Cardiac muscle cell (in vitro differentiated cells and primary cell): ENCODE results near the gene MT1E. TPM values are rescaled to one million over a fixed set of nuclear protein-coding genes. Genes with fewer than 3 reads are reported as not detected.

Experiments used
- DNase-seq, 2 donors: peaks; one replicate each; pipeline versions ENCODE4 v3.0.0 to v3.0.0-alpha.2; 2010 to 2017; ENCODE audit warnings: low read depth in 1 of 2, low spot score in 1 of 2
- H3K27ac ChIP-seq: fragments of 200-600 bp; sonication (generic); 2 replicates; pipeline ENCODE4 v1.5.1; 2016
- H3K27me3 ChIP-seq: fragments of 200-600 bp; sonication (generic); 2 replicates; pipeline ENCODE4 v1.6.0; 2016; ENCODE audit warnings: control low read depth
- H3K36me3 ChIP-seq: fragments of 200-600 bp; sonication (generic); 2 replicates; pipeline ENCODE4 v1.5.1; 2016; ENCODE audit warnings: control low read depth
- H3K4me1 ChIP-seq: fragments of 200-600 bp; sonication (generic); 2 replicates; pipeline ENCODE4 v1.8.1; 2017; ENCODE audit warnings: low read depth, mild to moderate bottlenecking, mixed run types
- H3K4me3 ChIP-seq: fragments of 200-600 bp; sonication (generic); 2 replicates; pipeline ENCODE4 v1.5.1; 2016; ENCODE audit warnings: mild to moderate bottlenecking
- H3K9me3 ChIP-seq: fragments of 200-600 bp; sonication (generic); 2 replicates; pipeline ENCODE4 v1.5.1; 2017; ENCODE audit warnings: low read depth, mild to moderate bottlenecking, control low read depth
- CTCF ChIP-seq: IDR thresholded peaks from 2 replicates; pipeline ENCODE4 v1.5.1; 2012; ENCODE audit warnings: low read depth, mild to moderate bottlenecking, low read length
- polyA plus RNA-seq: library from polyadenylated mRNA; unstranded; fragments of >200 nt; fragmentation: Nextera tagmentation; extraction: Ambion mirVana; gene quantifications from 2 replicates; pipeline ENCODE4 v1.2.1, GENCODE V29; 2016
- total RNA-seq: library from RNA; depleted of rRNA; stranded (reverse); fragments of >200 nt; gene quantifications from 2 replicates; pipeline ENCODE4 v1.2.3, GENCODE V29; 2016

The MT1E gene
- total and polyA plus RNA-seq, 2 experiments from 2014 or later: 3.6 to 4.7 TPM

DNA sequence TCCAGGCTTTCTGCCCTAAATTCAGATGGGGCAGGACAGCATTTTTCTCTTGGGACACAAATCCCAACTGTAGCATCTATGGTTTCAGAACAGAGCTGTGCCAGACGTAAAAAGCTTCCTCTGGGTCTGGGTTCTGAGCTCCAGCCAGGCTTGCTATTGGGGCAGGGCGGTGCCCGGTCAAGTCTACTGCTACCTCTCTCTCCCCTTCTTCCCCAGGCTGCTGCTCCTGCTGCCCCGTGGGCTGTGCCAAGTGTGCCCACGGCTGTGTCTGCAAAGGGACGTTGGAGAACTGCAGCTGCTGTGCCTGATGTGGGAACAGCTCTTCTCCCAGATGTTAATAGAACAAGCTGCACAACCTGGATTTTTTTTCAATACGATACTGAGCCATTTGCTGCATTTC lies 8.0 kb downstream of the MT1E start:
- Histone ChIP-seq H3K9me3 (no peaks in the 10 kb centered on the region), H3K27ac (no peak overlapping the region), H3K27me3 (peaks cover 100% of the 10 kb centered on the region), H3K4me1 (no peaks in the 10 kb centered on the region), H3K4me3 (no peak overlapping the region), H3K36me3 (no peaks in the 10 kb centered on the region)
- no peak for DNase-seq
- TF ChIP-seq CTCF: no peak

- no peak overlapping the region for H3K27ac ChIP-seq
- peaks cover 100% of the 10 kb centered on the region for H3K27me3 ChIP-seq
- H3K4me3 ChIP-seq: no peak overlapping the region
- no peaks in the 10 kb centered on the region for H3K9me3 ChIP-seq
- H3K4me1 ChIP-seq: no peaks in the 10 kb centered on the region
- H3K36me3 ChIP-seq: no peaks in the 10 kb centered on the region
- no peak for DNase-seq
- no peak for TF ChIP-seq CTCF
Observed at GRCh38 chr16:56634715-56635440, 9.3 kb downstream of the MT1E start.

DNA sequence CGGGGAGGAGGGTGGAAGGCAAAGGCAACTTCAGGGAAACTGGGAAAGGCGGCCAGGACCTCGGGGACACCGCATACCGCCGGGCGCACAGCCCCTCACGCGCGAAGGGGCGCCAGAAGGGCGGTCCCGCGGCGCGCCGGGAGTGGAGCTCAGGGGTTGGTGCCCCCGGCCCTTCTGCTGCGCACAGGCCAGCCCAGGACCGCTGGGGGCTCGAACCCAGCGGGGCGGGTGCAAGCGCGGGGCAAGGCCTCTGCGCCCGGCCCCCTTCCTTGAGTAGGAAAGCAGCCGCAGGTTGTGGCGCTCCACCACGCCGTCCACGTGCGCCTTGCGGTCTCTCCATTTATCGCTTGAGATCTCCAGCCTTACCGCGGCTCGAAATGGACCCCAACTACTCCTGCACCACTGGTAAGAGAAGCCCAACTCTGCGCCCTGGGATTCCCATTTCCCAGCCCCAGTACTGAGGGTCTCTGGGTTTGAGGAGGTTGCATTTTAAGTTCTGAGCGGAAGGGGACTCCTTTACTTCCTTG lies 9.9 kb downstream of the MT1E start:
- TF ChIP-seq CTCF: no peak
- no peaks in the 10 kb centered on the region for H3K9me3 ChIP-seq
- no peak overlapping the region for H3K4me3 ChIP-seq
- H3K27me3 ChIP-seq: peaks cover 100% of the 10 kb centered on the region
- H3K4me1 ChIP-seq: no peaks in the 10 kb centered on the region
- no peak for DNase-seq
- no peak overlapping the region for H3K27ac ChIP-seq
- no peaks in the 10 kb centered on the region for H3K36me3 ChIP-seq

GRCh38 chr16:56636616-56637413 lies 11.2 kb downstream of the MT1E start:
- no peak overlapping the region for H3K4me3 ChIP-seq
- no peak overlapping the region for H3K27ac ChIP-seq
- H3K36me3 ChIP-seq: no peaks in the 10 kb centered on the region
- H3K27me3 ChIP-seq: peaks cover 100% of the 10 kb centered on the region
- no peaks in the 10 kb centered on the region for H3K4me1 ChIP-seq
- H3K9me3 ChIP-seq: no peaks in the 10 kb centered on the region
- no peak for TF ChIP-seq CTCF
- no peak for DNase-seq

DNA sequence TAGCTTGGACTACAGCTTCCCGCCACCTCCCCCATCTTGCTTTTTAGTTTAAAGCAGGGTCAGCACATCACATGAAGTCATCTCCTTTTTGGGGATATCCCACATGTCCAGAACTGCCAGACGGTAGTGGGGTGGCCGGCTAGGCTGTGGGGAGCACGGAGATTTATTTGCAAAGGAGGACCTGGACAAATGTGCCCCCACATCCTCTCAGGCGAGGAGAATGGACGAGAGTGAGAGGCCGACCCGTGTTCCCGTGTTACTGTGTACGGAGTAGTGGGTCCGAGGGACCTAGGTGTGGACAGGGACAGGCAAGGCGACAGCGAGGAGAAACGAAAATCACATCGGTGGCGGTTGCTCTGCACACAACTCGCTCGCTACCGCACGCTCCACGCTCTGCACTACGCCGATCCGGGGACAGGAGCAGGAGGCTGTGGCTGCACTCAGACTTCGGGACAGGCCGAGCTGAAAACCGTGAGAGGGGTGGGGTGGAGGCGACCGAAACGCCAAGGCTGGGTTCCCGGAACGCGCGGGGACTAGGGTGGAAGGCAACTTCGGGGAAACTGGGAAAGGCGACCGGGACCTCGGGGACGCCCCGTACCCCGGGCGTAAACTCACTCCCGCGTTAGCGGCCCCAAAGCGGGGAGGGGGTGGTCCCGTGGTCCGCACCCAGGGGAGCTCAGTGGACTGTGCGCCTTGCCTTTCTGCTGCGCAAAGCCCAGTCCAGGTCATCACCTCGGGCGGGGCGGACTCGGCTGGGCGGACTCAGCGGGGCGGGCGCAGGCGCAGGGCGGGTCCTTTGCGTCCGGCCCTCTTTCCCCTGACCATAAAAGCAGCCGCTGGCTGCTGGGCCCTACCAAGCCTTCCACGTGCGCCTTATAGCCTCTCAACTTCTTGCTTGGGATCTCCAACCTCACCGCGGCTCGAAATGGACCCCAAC lies 12.5 kb downstream of the MT1E start, which contains the start of gene MT1A:
Gene MT1A, plus strand, starts transcription at position 853 of the 937 bp plus-strand sequence. Its CDS starts 73 bp downstream, at position 926.
- no peak for TF ChIP-seq CTCF
- no peaks in the 10 kb centered on the region for H3K36me3 ChIP-seq
- no peaks in the 10 kb centered on the region for H3K9me3 ChIP-seq
- H3K27ac ChIP-seq: no peak within 1 kb of the TSS
- peaks cover 100% of the 10 kb centered on the region for H3K27me3 ChIP-seq
- no peaks in the 10 kb centered on the region for H3K4me1 ChIP-seq
- H3K4me3 ChIP-seq: peak within 1 kb of the TSS; percentile 36
- peak; percentile 65 to 69 for DNase-seq
